ENCODE results near the gene TLL1.

Gene TLL1

DNA sequence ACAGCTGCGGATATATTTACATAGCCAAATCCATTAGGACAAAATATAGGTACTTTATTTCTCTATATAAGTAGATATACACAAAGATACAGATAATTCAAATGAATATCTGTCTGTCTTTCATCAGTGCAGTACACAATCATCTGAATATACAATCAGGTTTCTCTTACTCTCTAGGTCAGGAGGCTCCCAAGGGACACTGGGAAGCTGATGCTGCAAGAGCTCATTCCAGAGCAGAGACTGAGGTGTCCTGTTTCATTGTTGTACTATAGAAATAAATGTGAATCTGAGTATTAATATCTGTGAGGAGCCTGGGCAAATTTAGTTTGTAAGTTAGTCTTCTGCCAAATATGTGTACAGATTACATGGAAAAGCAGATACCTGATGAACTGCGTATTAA, 4.2 kb downstream of the TLL1 start:
- peak; percentile 9 for DNase-seq (ENCODE audit: low read depth)
- TF ChIP-seq, protein P1, sequence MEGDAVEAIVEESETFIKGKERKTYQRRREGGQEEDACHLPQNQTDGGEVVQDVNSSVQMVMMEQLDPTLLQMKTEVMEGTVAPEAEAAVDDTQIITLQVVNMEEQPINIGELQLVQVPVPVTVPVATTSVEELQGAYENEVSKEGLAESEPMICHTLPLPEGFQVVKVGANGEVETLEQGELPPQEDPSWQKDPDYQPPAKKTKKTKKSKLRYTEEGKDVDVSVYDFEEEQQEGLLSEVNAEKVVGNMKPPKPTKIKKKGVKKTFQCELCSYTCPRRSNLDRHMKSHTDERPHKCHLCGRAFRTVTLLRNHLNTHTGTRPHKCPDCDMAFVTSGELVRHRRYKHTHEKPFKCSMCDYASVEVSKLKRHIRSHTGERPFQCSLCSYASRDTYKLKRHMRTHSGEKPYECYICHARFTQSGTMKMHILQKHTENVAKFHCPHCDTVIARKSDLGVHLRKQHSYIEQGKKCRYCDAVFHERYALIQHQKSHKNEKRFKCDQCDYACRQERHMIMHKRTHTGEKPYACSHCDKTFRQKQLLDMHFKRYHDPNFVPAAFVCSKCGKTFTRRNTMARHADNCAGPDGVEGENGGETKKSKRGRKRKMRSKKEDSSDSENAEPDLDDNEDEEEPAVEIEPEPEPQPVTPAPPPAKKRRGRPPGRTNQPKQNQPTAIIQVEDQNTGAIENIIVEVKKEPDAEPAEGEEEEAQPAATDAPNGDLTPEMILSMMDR (IDR thresholded peaks at IDR 0.05; ENCODE audit: insufficient read depth, low read depth, low read length, missing control alignments): no peak
- H3K4me3 ChIP-seq (ENCODE audit: low read length): no peak overlapping the region

- DNase-seq (ENCODE audit: low read depth): no peak
- TF ChIP-seq, protein P1 (IDR thresholded peaks at IDR 0.05; ENCODE audit: insufficient read depth, low read depth, low read length, missing control alignments): no peak
- H3K4me3 ChIP-seq (ENCODE audit: low read length): no peak overlapping the region
Measured at GRCh38 chr4:165879641-165880040, 6.6 kb downstream of the TLL1 start.

DNA sequence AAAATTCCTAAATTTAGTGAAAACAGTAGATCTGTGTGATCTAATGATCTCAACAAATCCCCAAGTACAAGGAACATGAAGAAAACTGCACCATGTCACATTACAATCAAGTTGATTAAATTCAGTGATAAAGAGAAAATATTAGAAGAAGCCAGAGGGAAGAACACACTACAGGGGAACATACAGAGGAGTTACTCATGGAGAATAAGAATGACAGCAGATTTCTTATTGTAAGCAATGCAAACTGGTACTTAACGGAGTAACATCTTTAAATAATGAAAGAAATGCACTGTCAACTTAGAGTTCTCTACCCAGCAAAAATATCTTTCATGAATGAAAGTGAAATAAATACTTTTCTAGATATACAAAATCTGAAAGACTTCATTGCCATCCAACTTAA, 21.1 kb downstream of the TLL1 start:
- TF ChIP-seq, protein P1 (IDR thresholded peaks at IDR 0.05; ENCODE audit: insufficient read depth, low read depth, low read length, missing control alignments): no peak
- no peak overlapping the region for H3K4me3 ChIP-seq (ENCODE audit: low read length)
- DNase-seq (ENCODE audit: low read depth): no peak

- no peak overlapping the region for H3K4me3 ChIP-seq (ENCODE audit: low read length)
- peak; percentile 56 for DNase-seq (ENCODE audit: low read depth)
- TF ChIP-seq, protein P1 (IDR thresholded peaks at IDR 0.05; ENCODE audit: insufficient read depth, low read depth, low read length, missing control alignments): no peak
Measured at GRCh38 chr4:165905405-165906027, 32.5 kb downstream of the TLL1 start.

GRCh38 chr4:165906272-165906671, 33.2 kb downstream of the TLL1 start:
- TF ChIP-seq, protein P1 (IDR thresholded peaks at IDR 0.05; ENCODE audit: insufficient read depth, low read depth, low read length, missing control alignments): no peak
- H3K4me3 ChIP-seq (ENCODE audit: low read length): no peak overlapping the region
- no peak for DNase-seq (ENCODE audit: low read depth)

GRCh38 chr4:165909947-165910346, 36.9 kb downstream of the TLL1 start:
- H3K4me3 ChIP-seq (ENCODE audit: low read length): no peak overlapping the region
- no peak for DNase-seq (ENCODE audit: low read depth)
- TF ChIP-seq, protein P1 (IDR thresholded peaks at IDR 0.05; ENCODE audit: insufficient read depth, low read depth, low read length, missing control alignments): no peak

DNA sequence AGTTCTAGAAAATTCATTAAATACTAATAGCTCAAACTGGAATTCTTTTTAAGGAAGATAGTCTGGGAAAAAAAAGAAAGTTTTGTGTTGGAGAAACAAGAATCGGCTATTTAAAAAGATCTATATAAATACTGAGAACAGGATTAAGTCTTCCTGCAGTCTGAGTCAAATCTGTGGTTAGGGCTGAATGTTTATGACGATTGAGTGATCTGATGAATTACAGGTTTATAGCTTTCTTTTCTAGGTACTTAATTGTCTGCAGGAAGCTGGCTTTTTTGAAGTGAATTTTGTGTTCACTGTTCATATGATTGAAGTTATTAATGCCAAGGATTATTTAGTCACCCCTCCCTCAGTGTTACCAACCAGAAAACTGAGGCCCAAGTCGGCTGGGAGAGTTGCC, 42.2 kb downstream of the TLL1 start:
- no peak for DNase-seq (ENCODE audit: low read depth)
- H3K4me3 ChIP-seq (ENCODE audit: low read length): no peak overlapping the region
- TF ChIP-seq, protein P1 (IDR thresholded peaks at IDR 0.05; ENCODE audit: insufficient read depth, low read depth, low read length, missing control alignments): no peak

All from epithelial cell of esophagus (primary cell).